Stomach (tissue), 9 donors: Measurements from ENCODE around the gene GPR183. TPM values are rescaled to one million over a fixed set of nuclear protein-coding genes. Genes with fewer than 3 reads are reported as not detected.
A peak's percentile ranks its signal among the peaks of the same experiment; 100 is the strongest.

ENCODE experiments used
- DNase-seq, 2 donors: peaks; one replicate each; pipeline versions ENCODE4 v3.0.0 to v3.0.0-alpha.2; 2013 to 2019
- H3K27ac ChIP-seq, 5 donors: fragments of 200-600 bp in 4 of 5; sonication (generic) in 4 of 5; one replicate each; pipeline ENCODE4 v1.5.1; 2013 to 2019; ENCODE audit warnings: mild to moderate bottlenecking in 1 of 5, moderate library complexity in 1 of 5
- H3K27me3 ChIP-seq, 3 donors: fragments of 200-600 bp; sonication (generic); one replicate each; pipeline ENCODE4 v1.5.1; 2017 to 2019; ENCODE audit warnings: mixed run types in 1 of 3
- H3K36me3 ChIP-seq, 4 donors: fragments of 200-600 bp; sonication (generic); 1 replicate in 3 of 4; 2 replicates in 1 of 4; pipeline ENCODE4 v1.5.1; 2016 to 2019
- H3K4me1 ChIP-seq, 4 donors: fragments of 200-600 bp; sonication (generic); one replicate each; pipeline ENCODE4 v1.5.1; 2016 to 2019
- H3K4me3 ChIP-seq, 4 donors: fragments of 200-600 bp; sonication (generic) in 3 of 4; one replicate each; pipeline ENCODE4 v1.5.1; 2016 to 2019; ENCODE audit warnings: mild to moderate bottlenecking in 1 of 4
- H3K9me3 ChIP-seq, 4 donors: fragments of 200-600 bp; sonication (generic); one replicate each; pipeline ENCODE4 v1.5.1; 2016 to 2019
- EP300 ChIP-seq: sonication (generic); formaldehyde crosslinking; IDR thresholded peaks from one replicate; pipeline ENCODE4 v1.6.1; 2017; ENCODE audit warnings: antibody characterized with exemption
- POLR2A ChIP-seq, 4 donors: fragments of 450-650 bp; IDR thresholded peaks; one replicate each; pipeline ENCODE4 v1.6.1; 2016; ENCODE audit warnings: antibody characterized with exemption in 4 of 4, control low read depth in 2 of 4, mild to moderate bottlenecking in 1 of 4, moderate library complexity in 1 of 4
- POLR2AphosphoS5 ChIP-seq, 3 donors: sonication (generic); formaldehyde crosslinking; IDR thresholded peaks; one replicate each; pipeline ENCODE4 v1.6.1; 2016; ENCODE audit warnings: antibody characterized with exemption in 3 of 3
- WGBS, 5 donors: extraction: QIAGEN DNeasy Blood & Tissue Kit in 3 of 5; methylation state at CpG; one replicate each; pipeline versions ENCODE4 v1.1.5 to v1.1.7; 2013 to 2018; 5-methylcytosine and 5-hydroxymethylcytosine counted together
- intact Hi-C: fragments of 100-400 bp; cut with DNase I; formaldehyde crosslinking; loops from one replicate; pipeline ENCODE4 v1.15.1; 2023; ENCODE audit warnings: low total_unique reads
- polyA plus RNA-seq, 3 donors: library from polyadenylated mRNA; stranded (reverse); fragments of 200-250 nt; gene quantifications; one replicate each; pipeline ENCODE4 v1.2.3, GENCODE V29; 2013
- total RNA-seq, 5 donors: library from RNA; depleted of rRNA; stranded (reverse); fragments of >200 nt; gene quantifications; one replicate each; pipeline versions ENCODE4 v1.1.0 to v1.2.3, GENCODE V29; 2014 to 2016
- TF ChIP-seq, protein P1 (sequence below), 7 experiments: fragments of 450-650 bp in 4 of 7; fragments of 200-600 bp in 3 of 7; sonication (generic) in 3 of 7; IDR thresholded peaks; one replicate each; pipeline ENCODE4 v1.5.1; 2016 to 2019; ENCODE audit warnings: antibody characterized with exemption in 7 of 7, control low read depth in 2 of 7, mild to moderate bottlenecking in 1 of 7
- donor health status: healthy with polysubstance abuse.
- donor health status: Bipolar disorder and iron deficiency.
- donor health status: healthy.

GPR183 gene
- total and polyA plus RNA-seq, 8 donors, result 0.58 to 24.4 (median 9.6) TPM

DNA sequence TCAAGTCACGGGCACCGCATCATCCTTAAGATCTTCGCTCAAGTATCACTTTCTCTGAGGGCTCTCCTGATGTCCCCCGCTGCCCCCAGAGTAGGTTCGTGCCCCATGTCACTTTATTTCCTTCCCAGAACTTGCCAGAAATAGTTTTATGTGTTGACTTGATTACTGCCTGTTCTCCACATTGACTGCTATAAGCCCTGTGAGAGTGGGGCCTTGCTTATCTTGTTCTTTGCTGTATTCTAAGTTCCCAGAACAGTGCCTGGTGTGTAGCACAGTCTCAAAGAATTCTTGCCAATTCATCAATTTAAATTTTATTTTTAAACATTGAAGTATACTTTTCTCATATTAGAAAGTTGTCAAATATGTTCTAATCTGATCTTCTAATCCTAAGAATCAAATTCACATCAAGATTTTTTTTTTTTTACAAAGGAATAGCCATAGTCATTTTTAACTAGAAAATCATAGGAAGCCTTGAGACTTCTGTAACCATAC lies 32.1 kb upstream of the GPR183 start:
- H3K27ac ChIP-seq, result peak overlapping the region in 1 of 5 donors; percentile 14
- no peaks in the 10 kb centered on the region for H3K9me3 ChIP-seq
- peaks cover 0 to 23% (median 8%) of the 10 kb centered on the region in 4 donors for H3K4me1 ChIP-seq
- H3K36me3 ChIP-seq, result peaks cover 9 to 49% (median 46%) of the 10 kb centered on the region in 4 donors
- no peak for DNase-seq
- no peak for TF ChIP-seq POLR2AphosphoS5 (IDR thresholded peaks at IDR 0.05)
- no peak for TF ChIP-seq POLR2A (IDR thresholded peaks at IDR 0.05)
- TF ChIP-seq, protein P1, sequence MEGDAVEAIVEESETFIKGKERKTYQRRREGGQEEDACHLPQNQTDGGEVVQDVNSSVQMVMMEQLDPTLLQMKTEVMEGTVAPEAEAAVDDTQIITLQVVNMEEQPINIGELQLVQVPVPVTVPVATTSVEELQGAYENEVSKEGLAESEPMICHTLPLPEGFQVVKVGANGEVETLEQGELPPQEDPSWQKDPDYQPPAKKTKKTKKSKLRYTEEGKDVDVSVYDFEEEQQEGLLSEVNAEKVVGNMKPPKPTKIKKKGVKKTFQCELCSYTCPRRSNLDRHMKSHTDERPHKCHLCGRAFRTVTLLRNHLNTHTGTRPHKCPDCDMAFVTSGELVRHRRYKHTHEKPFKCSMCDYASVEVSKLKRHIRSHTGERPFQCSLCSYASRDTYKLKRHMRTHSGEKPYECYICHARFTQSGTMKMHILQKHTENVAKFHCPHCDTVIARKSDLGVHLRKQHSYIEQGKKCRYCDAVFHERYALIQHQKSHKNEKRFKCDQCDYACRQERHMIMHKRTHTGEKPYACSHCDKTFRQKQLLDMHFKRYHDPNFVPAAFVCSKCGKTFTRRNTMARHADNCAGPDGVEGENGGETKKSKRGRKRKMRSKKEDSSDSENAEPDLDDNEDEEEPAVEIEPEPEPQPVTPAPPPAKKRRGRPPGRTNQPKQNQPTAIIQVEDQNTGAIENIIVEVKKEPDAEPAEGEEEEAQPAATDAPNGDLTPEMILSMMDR (IDR thresholded peaks at IDR 0.05), result no peak
- no peak for TF ChIP-seq EP300
- intact Hi-C loops, result no loop called here
- WGBS, 5 donors, result 85 to 95% (median 91%) methylated on average over 5 of the region's 5 CpGs
- H3K4me3 ChIP-seq, result no peak overlapping the region
- H3K27me3 ChIP-seq, result no peaks in the 10 kb centered on the region

DNA sequence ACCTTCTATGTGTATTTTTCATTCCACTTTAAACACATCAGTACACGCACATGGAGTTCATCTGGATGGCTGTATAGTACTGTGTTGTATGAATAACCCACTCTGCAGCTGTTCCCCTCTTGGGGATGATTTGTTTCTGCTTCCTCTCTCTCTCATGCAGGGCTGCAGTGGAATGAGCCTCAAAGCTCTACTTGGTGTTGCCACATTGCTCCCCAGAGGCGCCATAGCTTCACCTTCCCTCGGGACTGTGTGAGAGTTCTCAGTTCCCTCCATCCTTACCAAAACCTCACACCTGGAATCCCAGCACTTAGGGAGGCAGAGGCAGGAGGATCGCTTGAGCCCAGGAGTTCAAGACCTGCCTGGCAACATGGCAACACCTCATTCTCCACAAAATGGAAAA lies 28.4 kb upstream of the GPR183 start:
- WGBS, 5 donors, result 91 to 95% (median 94%) methylated on average over 4 of the region's 4 CpGs
- TF ChIP-seq, protein P1 (IDR thresholded peaks at IDR 0.05), result no peak
- TF ChIP-seq POLR2AphosphoS5 (IDR thresholded peaks at IDR 0.05), result no peak
- no peak for TF ChIP-seq POLR2A (IDR thresholded peaks at IDR 0.05)
- no peak for TF ChIP-seq EP300
- DNase-seq, result no peak
- H3K4me3 ChIP-seq, result no peak overlapping the region
- peaks cover 5 to 13% (median 10%) of the 10 kb centered on the region in 4 donors for H3K36me3 ChIP-seq
- no peaks in the 10 kb centered on the region for H3K27me3 ChIP-seq
- intact Hi-C loops, result no loop called here
- H3K27ac ChIP-seq, result no peak overlapping the region
- peaks cover 0 to 23% (median 8%) of the 10 kb centered on the region in 4 donors for H3K4me1 ChIP-seq
- no peaks in the 10 kb centered on the region for H3K9me3 ChIP-seq

DNA sequence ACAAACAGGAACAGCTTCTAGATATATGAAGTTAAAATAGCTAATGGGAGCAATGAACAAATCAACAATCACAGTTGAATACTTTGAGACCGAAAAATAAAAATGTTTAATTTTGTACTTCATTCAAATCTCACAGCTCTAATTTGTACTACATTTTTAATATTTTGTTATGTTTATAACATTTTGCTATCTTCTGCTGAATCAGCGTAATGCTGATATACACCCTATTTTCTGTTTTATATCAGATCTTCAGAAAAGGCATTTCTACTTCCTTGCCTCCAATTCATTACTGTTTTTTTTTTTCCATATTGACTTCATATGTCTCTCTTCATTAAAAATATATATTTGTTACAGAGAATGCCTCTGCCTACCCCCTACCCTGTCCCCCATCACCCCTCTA lies 27.9 kb upstream of the GPR183 start:
- TF ChIP-seq POLR2AphosphoS5 (IDR thresholded peaks at IDR 0.05) (no peak), EP300 (no peak), POLR2A (IDR thresholded peaks at IDR 0.05) (no peak)
- TF ChIP-seq, protein P1 (IDR thresholded peaks at IDR 0.05), result no peak
- H3K27ac ChIP-seq, result no peak overlapping the region
- 94 to 98% (median 95%) methylated on average over 2 of the region's 2 CpGs for WGBS, 5 donors

DNA sequence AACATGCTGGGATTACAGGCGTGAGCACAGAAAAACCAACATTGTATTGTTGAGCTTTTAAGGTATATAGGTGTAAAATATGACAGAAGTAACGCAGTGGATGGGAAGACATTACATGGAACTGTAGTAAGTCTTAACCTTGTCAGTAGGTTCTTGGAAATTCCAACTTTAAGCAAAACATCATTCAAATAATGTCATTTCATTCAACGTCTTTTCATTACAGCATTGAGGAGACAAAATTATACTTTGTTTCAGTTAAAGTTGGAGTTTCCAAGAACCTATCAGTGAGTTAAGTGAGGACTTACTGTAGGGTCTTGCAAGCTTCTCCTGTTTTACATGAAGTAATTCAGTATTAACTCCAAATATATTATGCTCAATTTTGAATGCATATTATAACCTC lies 27.0 kb upstream of the GPR183 start:
- H3K36me3 ChIP-seq, result peaks cover 0 to 16% (median 10%) of the 10 kb centered on the region in 4 donors
- TF ChIP-seq, protein P1 (IDR thresholded peaks at IDR 0.05), result no peak
- TF ChIP-seq POLR2AphosphoS5 (IDR thresholded peaks at IDR 0.05) (no peak), EP300 (no peak), POLR2A (IDR thresholded peaks at IDR 0.05) (no peak)
- 89 to 99% (median 93%) methylated on average over 3 of the region's 3 CpGs for WGBS, 5 donors

More for the DNA sequence above, 27.9 kb upstream of the GPR183 start:
- intact Hi-C loops, result no loop called here
- Histone ChIP-seq H3K9me3 (no peaks in the 10 kb centered on the region), H3K36me3 (peaks cover 0 to 9% (median 5%) of the 10 kb centered on the region in 4 donors), H3K4me1 (peaks cover 0 to 19% (median 8%) of the 10 kb centered on the region in 4 donors), H3K4me3 (no peak overlapping the region), H3K27me3 (no peaks in the 10 kb centered on the region)
- no peak for DNase-seq

More for the DNA sequence above, 27.0 kb upstream of the GPR183 start:
- no peak for DNase-seq
- no peak overlapping the region for H3K27ac ChIP-seq
- no peak overlapping the region for H3K4me3 ChIP-seq
- H3K9me3 ChIP-seq, result no peaks in the 10 kb centered on the region
- H3K27me3 ChIP-seq, result no peaks in the 10 kb centered on the region
- intact Hi-C loops, result no loop called here
- peaks cover 0 to 11% (median 5%) of the 10 kb centered on the region in 4 donors for H3K4me1 ChIP-seq
